HCT116 (cell line): ENCODE measurements around the gene FEZF1. TPM values are rescaled to one million over a fixed set of nuclear protein-coding genes. Genes with fewer than 3 reads are reported as not detected.

Experiments
- ATAC-seq: fragments of 200-7000 bp; cut with Tn5 transposase; 2 replicates; pipeline ENCODE4 v1.9.1; 2020; ENCODE audit warnings: mild to moderate bottlenecking, moderate library complexity
- BruUV-seq: library from RNA; stranded (reverse); fragments of 400-500 nt; replicated peaks from 2 replicates; lab custom pipeline; 2021; lab: Mats Ljungman, UMichigan
- CTCF ChIA-PET: fragments of 300-600 bp; sonication (Branson Sonifier 250); formaldehyde crosslinking; loops from one replicate; lab custom pipeline; 2021; ENCODE audit warnings: antibody characterized with exemption; lab: Charles Lee
- POLR2A ChIA-PET: fragments of 300-600, 350-600 bp; sonication (Branson Sonifier 250); formaldehyde crosslinking; loops from one replicate; lab custom pipeline; 2021; ENCODE audit warnings: antibody characterized with exemption; lab: Charles Lee
- RAD21 ChIA-PET, 2 experiments: fragments of 300-600 bp; sonication (Branson Sonifier 250); formaldehyde crosslinking; loops; one replicate each; lab custom pipeline; 2023; ENCODE audit warnings: low total read pairs in 2 of 2; ENCODE audit not compliant: uncharacterized antibody in 2 of 2, unreplicated experiment in 2 of 2, low non-redundant PET in 1 of 2; lab: Charles Lee
- DNase-seq: peaks from one replicate; pipeline ENCODE4 v3.0.0-alpha.2; 2010; ENCODE audit warnings: low read depth, low spot score
- H2AFZ ChIP-seq: fragments of 200-600 bp; shearing (Covaris generic), sonication (generic); 2 replicates; pipeline ENCODE4 v1.6.1; 2017; ENCODE audit warnings: low read depth, mixed run types, mixed read lengths, antibody characterized with exemption, low read length; ENCODE audit not compliant: poor library complexity, severe bottlenecking
- H3K27ac ChIP-seq: 2 replicates; pipeline ENCODE4 v1.5.1; 2012; ENCODE audit warnings: low read depth, low read length
- H3K27me3 ChIP-seq: fragments of 200-600 bp; sonication (generic); 2 replicates; pipeline ENCODE4 v1.6.1; 2016; ENCODE audit warnings: mixed run types, low read length, mixed read lengths; ENCODE audit not compliant: insufficient read depth
- H3K36me3 ChIP-seq, 2 experiments: fragments of 200-500 bp in 1 of 2; fragments of 200-600 bp in 1 of 2; sonication (Bioruptor generic) in 1 of 2; sonication (generic) in 1 of 2; 2 replicates each; pipeline versions ENCODE4 v1.5.1 to v1.6.1; 2014 to 2016; ENCODE audit warnings: low read length in 2 of 2, inconsistent platforms in 1 of 2, mixed read lengths in 1 of 2, mixed run types in 1 of 2; ENCODE audit not compliant: insufficient read depth in 2 of 2, control insufficient read depth in 1 of 2
- H3K4me1 ChIP-seq, 2 experiments: fragments of 200-600 bp in 1 of 2; sonication (generic) in 1 of 2; 2 replicates each; pipeline versions ENCODE4 v1.5.1 to v1.6.1; 2012 to 2017; ENCODE audit warnings: low read length in 2 of 2, inconsistent platforms in 1 of 2, mild to moderate bottlenecking in 1 of 2, mixed read lengths in 1 of 2, mixed run types in 1 of 2, moderate library complexity in 1 of 2; ENCODE audit not compliant: insufficient read depth in 2 of 2, control insufficient read depth in 1 of 2
- H3K4me2 ChIP-seq: fragments of 200-600 bp; sonication (generic); 2 replicates; pipeline ENCODE4 v1.6.1; 2017; ENCODE audit warnings: mixed run types, low read length, mixed read lengths
- H3K4me3 ChIP-seq, 2 experiments: fragments of 200-600 bp in 1 of 2; sonication (generic) in 1 of 2; replicated peaks in 1 of 2; 2 replicates each; pipeline ENCODE4 v1.5.1; 2011 to 2016; ENCODE audit warnings: low read length in 2 of 2, control low read depth in 1 of 2, low read depth in 1 of 2, mild to moderate bottlenecking in 1 of 2, mixed read lengths in 1 of 2, mixed run types in 1 of 2
- H3K79me2 ChIP-seq: fragments of 200-600 bp; sonication (generic); 2 replicates; pipeline ENCODE4 v1.6.1; 2017; ENCODE audit warnings: mild to moderate bottlenecking, mixed run types, low read length, moderate library complexity, mixed read lengths; ENCODE audit not compliant: insufficient read depth
- H3K9ac ChIP-seq: fragments of 200-600 bp; sonication (generic); 2 replicates; pipeline ENCODE4 v1.6.1; 2016; ENCODE audit warnings: low read length, mixed read lengths
- H3K9me2 ChIP-seq: fragments of 200-600 bp; sonication (generic), shearing (Covaris generic); 2 replicates; pipeline ENCODE4 v1.6.1; 2017; ENCODE audit warnings: mixed run types, mild to moderate bottlenecking, moderate library complexity; ENCODE audit not compliant: insufficient read depth
- H3K9me3 ChIP-seq, 2 experiments: fragments of 200-500 bp in 1 of 2; fragments of 200-600 bp in 1 of 2; sonication (Bioruptor generic) in 1 of 2; sonication (generic) in 1 of 2; 2 replicates each; pipeline ENCODE4 v1.6.1; 2014 to 2017; ENCODE audit warnings: low read length in 2 of 2, mixed read lengths in 2 of 2, inconsistent platforms in 1 of 2, low read depth in 1 of 2, mild to moderate bottlenecking in 1 of 2, mixed run types in 1 of 2, moderate library complexity in 1 of 2; ENCODE audit not compliant: control insufficient read depth in 1 of 2, insufficient read depth in 1 of 2
- H4K20me1 ChIP-seq: fragments of 200-600 bp; sonication (generic), shearing (Covaris generic); 2 replicates; pipeline ENCODE4 v1.6.1; 2017; ENCODE audit warnings: mixed run types, mild to moderate bottlenecking, moderate library complexity; ENCODE audit not compliant: insufficient read depth
- CBX3 ChIP-seq: IDR thresholded peaks from 2 replicates; pipeline ENCODE4 v1.6.1; 2012; ENCODE audit warnings: low read depth
- CEBPB ChIP-seq: IDR thresholded peaks from 2 replicates; pipeline ENCODE4 v1.6.1; 2012; ENCODE audit warnings: low read depth
- ELF1 ChIP-seq: IDR thresholded peaks from 2 replicates; pipeline ENCODE4 v1.6.1; 2012; ENCODE audit warnings: low read depth, borderline replicate concordance
- FOSL1 ChIP-seq: IDR thresholded peaks from 2 replicates; pipeline ENCODE4 v1.6.1; 2012; ENCODE audit warnings: low read depth
- POLR2A ChIP-seq: IDR thresholded peaks from 2 replicates; pipeline ENCODE4 v1.7.0; 2011; ENCODE audit warnings: borderline replicate concordance; ENCODE audit not compliant: insufficient read depth, insufficient read length; ENCODE audit errors: extremely low read depth
- SP1 ChIP-seq: IDR thresholded peaks from 2 replicates; pipeline ENCODE4 v1.6.1; 2012; ENCODE audit warnings: low read depth
- SRF ChIP-seq: IDR thresholded peaks from 2 replicates; pipeline ENCODE4 v1.6.1; 2012; ENCODE audit warnings: low read depth
- TCF7L2 ChIP-seq: IDR thresholded peaks from 2 replicates; pipeline ENCODE4 v1.7.0; 2011; ENCODE audit warnings: borderline replicate concordance, inconsistent platforms; ENCODE audit not compliant: insufficient read depth, insufficient read length; ENCODE audit errors: extremely low read depth
- ZFX ChIP-seq: fragments of 450-650 bp; IDR thresholded peaks from 2 replicates; pipeline ENCODE4 v1.6.1; 2017
- intact Hi-C: fragments of 100-400 bp; cut with micrococcal nuclease; formaldehyde crosslinking; loops from 2 replicates; pipeline ENCODE4 v1.10.0; 2022
- total RNA-seq: library from RNA; stranded (reverse); gene quantifications from one replicate; pipeline ENCODE4 v1.2.1, GENCODE V29; 2021; ENCODE audit not compliant: unreplicated experiment
- TF ChIP-seq, protein P1 (sequence below): IDR thresholded peaks from 2 replicates; pipeline ENCODE4 v1.6.1; 2012
- TF ChIP-seq, protein P2 (sequence below): IDR thresholded peaks from 2 replicates; pipeline ENCODE4 v1.6.1; 2011; ENCODE audit warnings: mild to moderate bottlenecking, low read length, moderate library complexity; ENCODE audit not compliant: insufficient replicate concordance; ENCODE audit errors: extremely low read depth
- TF ChIP-seq, protein P3 (sequence below), 3 experiments: fragments of 200-600 bp in 1 of 3; sonication (generic) in 1 of 3; IDR thresholded peaks in 2 of 3; conservative IDR thresholded peaks in 1 of 3; 2 replicates each; pipeline ENCODE4 v1.5.1; 2012 to 2017; ENCODE audit warnings: low read depth in 2 of 3, low read length in 2 of 3, antibody characterized with exemption in 1 of 3, borderline replicate concordance in 1 of 3, control low read depth in 1 of 3, mild to moderate bottlenecking in 1 of 3, mixed read lengths in 1 of 3, mixed run types in 1 of 3, moderate library complexity in 1 of 3; ENCODE audit not compliant: insufficient read depth in 1 of 3
- TF ChIP-seq, protein P4 (sequence below): IDR thresholded peaks from 2 replicates; pipeline ENCODE4 v1.6.1; 2012

FEZF1 gene
- total RNA-seq, 1 experiment from 2014 or later: 0.37 TPM

- POLR2A ChIA-PET: no interaction called here
- RAD21 ChIA-PET: no interaction called here
- Histone ChIP-seq H3K4me1 (no peaks in the 10 kb centered on the region), H3K27me3 (no peaks in the 10 kb centered on the region), H3K4me2 (no peak overlapping the region), H3K36me3 (no peaks in the 10 kb centered on the region), H3K27ac (no peak overlapping the region), H3K9me2 (no peaks in the 10 kb centered on the region), H3K9me3 (no peaks in the 10 kb centered on the region), H2AFZ (no peak overlapping the region), H3K79me2 (no peaks in the 10 kb centered on the region)
- no TSS peak for BruUV-seq
- TF ChIP-seq, protein P1, sequence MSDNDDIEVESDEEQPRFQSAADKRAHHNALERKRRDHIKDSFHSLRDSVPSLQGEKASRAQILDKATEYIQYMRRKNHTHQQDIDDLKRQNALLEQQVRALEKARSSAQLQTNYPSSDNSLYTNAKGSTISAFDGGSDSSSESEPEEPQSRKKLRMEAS: no peak
- TF ChIP-seq FOSL1 (no peak), CEBPB (no peak), TCF7L2 (no peak), ELF1 (no peak), CBX3 (no peak), SRF (no peak), POLR2A (no peak), ZFX (no peak), SP1 (no peak)
- TF ChIP-seq, protein P2, sequence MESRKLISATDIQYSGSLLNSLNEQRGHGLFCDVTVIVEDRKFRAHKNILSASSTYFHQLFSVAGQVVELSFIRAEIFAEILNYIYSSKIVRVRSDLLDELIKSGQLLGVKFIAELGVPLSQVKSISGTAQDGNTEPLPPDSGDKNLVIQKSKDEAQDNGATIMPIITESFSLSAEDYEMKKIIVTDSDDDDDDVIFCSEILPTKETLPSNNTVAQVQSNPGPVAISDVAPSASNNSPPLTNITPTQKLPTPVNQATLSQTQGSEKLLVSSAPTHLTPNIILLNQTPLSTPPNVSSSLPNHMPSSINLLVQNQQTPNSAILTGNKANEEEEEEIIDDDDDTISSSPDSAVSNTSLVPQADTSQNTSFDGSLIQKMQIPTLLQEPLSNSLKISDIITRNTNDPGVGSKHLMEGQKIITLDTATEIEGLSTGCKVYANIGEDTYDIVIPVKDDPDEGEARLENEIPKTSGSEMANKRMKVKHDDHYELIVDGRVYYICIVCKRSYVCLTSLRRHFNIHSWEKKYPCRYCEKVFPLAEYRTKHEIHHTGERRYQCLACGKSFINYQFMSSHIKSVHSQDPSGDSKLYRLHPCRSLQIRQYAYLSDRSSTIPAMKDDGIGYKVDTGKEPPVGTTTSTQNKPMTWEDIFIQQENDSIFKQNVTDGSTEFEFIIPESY: no peak
- TF ChIP-seq, protein P3, sequence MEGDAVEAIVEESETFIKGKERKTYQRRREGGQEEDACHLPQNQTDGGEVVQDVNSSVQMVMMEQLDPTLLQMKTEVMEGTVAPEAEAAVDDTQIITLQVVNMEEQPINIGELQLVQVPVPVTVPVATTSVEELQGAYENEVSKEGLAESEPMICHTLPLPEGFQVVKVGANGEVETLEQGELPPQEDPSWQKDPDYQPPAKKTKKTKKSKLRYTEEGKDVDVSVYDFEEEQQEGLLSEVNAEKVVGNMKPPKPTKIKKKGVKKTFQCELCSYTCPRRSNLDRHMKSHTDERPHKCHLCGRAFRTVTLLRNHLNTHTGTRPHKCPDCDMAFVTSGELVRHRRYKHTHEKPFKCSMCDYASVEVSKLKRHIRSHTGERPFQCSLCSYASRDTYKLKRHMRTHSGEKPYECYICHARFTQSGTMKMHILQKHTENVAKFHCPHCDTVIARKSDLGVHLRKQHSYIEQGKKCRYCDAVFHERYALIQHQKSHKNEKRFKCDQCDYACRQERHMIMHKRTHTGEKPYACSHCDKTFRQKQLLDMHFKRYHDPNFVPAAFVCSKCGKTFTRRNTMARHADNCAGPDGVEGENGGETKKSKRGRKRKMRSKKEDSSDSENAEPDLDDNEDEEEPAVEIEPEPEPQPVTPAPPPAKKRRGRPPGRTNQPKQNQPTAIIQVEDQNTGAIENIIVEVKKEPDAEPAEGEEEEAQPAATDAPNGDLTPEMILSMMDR (IDR thresholded peaks at IDR 0.05 in 2 of 3, conservative IDR thresholded peaks at IDR 0.05 in 1 of 3; ENCODE audit: borderline replicate concordance in 1 of 3, insufficient read depth in 1 of 3, low read depth in 2 of 3, low read length in 2 of 3): no peak
- TF ChIP-seq, protein P4, sequence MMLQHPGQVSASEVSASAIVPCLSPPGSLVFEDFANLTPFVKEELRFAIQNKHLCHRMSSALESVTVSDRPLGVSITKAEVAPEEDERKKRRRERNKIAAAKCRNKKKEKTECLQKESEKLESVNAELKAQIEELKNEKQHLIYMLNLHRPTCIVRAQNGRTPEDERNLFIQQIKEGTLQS: no peak
- TF ChIP-seq, all 23 proteins: peak for 0
- no peak overlapping the region for H3K4me3 ChIP-seq
- DNase-seq (no peak), ATAC-seq (no peak)
- CTCF ChIA-PET: no interaction called here
- H4K20me1 ChIP-seq: no peaks in the 10 kb centered on the region
- intact Hi-C loops: no loop called here
- no peak overlapping the region for H3K9ac ChIP-seq
Measured at GRCh38 chr7:122260336-122260735, 44.2 kb downstream of the FEZF1 start.
